Activated CD4-positive, alpha-beta T cell treated with anti-CD3 and anti-CD28 coated beads, Interleukin-2, amount 50 U/mL, for 1 hour (primary cell): ENCODE measurements around the gene CAMKK2.
"Not testable (repeated sequence)": the region's sequence is repeated elsewhere in the genome, so short reads cannot be mapped to it uniquely, and the experiment has no call there.

Experiments
- DNase-seq: peaks from one replicate; pipeline ENCODE4 v3.0.0-alpha.2; 2020

The CAMKK2 gene

GRCh38 chr12:121222847-121223246, 73.7 kb downstream of the CAMKK2 start:
- DNase-seq: no peak

GRCh38 chr12:121219353-121219986, 77.0 kb downstream of the CAMKK2 start:
- DNase-seq: no peak

GRCh38 chr12:121218588-121219352, 77.7 kb downstream of the CAMKK2 start:
- DNase-seq: no peak

- DNase-seq: no peak
These were observed 78.7 kb downstream of the CAMKK2 start for GRCh38 chr12:121217761-121218160.

GRCh38 chr12:121217063-121217462, 79.4 kb downstream of the CAMKK2 start:
- no peak for DNase-seq

GRCh38 chr12:121216102-121216501, 80.4 kb downstream of the CAMKK2 start:
- DNase-seq: no peak

GRCh38 chr12:121214855-121215745, 81.4 kb downstream of the CAMKK2 start:
- DNase-seq: no peak

- DNase-seq: no peak
These were observed 82.2 kb downstream of the CAMKK2 start for GRCh38 chr12:121214166-121214777.

GRCh38 chr12:121212875-121213274, 83.6 kb downstream of the CAMKK2 start:
- DNase-seq: no peak

- DNase-seq: peak; percentile 84
These were observed 86.6 kb downstream of the CAMKK2 start, which contains the start of gene P2RX4 for GRCh38 chr12:121209624-121210572. P2RX4 (plus strand) TSS chr12:121210129; CDS start chr12:121210165, 36 bp downstream.

GRCh38 chr12:121209221-121209620, 87.3 kb downstream of the CAMKK2 start:
- DNase-seq: no peak

- not testable (repeated sequence) for DNase-seq
These were observed 87.9 kb downstream of the CAMKK2 start for GRCh38 chr12:121208571-121208970.

GRCh38 chr12:121205491-121205890, 91.0 kb downstream of the CAMKK2 start:
- no peak for DNase-seq

- no peak for DNase-seq
These were observed 93.0 kb downstream of the CAMKK2 start for GRCh38 chr12:121203482-121203881.

- no peak for DNase-seq
These were observed 93.8 kb downstream of the CAMKK2 start for GRCh38 chr12:121202407-121203355.

GRCh38 chr12:121201140-121201539, 95.4 kb downstream of the CAMKK2 start:
- DNase-seq: not testable (repeated sequence)

GRCh38 chr12:121198949-121199348, 97.6 kb downstream of the CAMKK2 start:
- DNase-seq: no peak

- no peak for DNase-seq
These were observed 99.6 kb downstream of the CAMKK2 start for GRCh38 chr12:121196902-121197301.

- DNase-seq: no peak
These were observed 105.4 kb downstream of the CAMKK2 start for GRCh38 chr12:121191151-121191550.

GRCh38 chr12:121190523-121191031, 105.9 kb downstream of the CAMKK2 start:
- DNase-seq: no peak
